K562 (cell line): ENCODE measurements around the gene ETV3. TPM values are rescaled to one million over a fixed set of nuclear protein-coding genes. Genes with fewer than 3 reads are reported as not detected.

Source experiments
- ATAC-seq: fragments of 200-7000 bp; cut with Tn5 transposase; 3 replicates; pipeline ENCODE4 v1.9.1; 2020; ENCODE audit warnings: moderate library complexity
- BruUV-seq: library from RNA; stranded (reverse); fragments of 400-500 nt; replicated peaks from 2 replicates; lab custom pipeline; 2021; lab: Mats Ljungman, UMichigan
- CTCF ChIA-PET: fragments of 300-600 bp; formaldehyde crosslinking; extraction: SDS; loops from one replicate; lab custom pipeline; 2021; ENCODE audit warnings: low intra/inter-chr PET ratio; lab: Yijun Ruan, JAX
- POLR2A ChIA-PET: fragments of 300-600, 350-650 bp; sonication (Branson Sonifier 250); formaldehyde crosslinking; extraction: SDS; loops from one replicate; lab custom pipeline; 2021; ENCODE audit warnings: antibody characterized with exemption, inconsistent platforms; lab: Yijun Ruan, JAX
- DNase-seq, 4 experiments: peaks; one replicate each; pipeline versions ENCODE4 v3.0.0 to v3.0.0-alpha.2; 2011 to 2018; ENCODE audit warnings: low spot score in 3 of 4, mixed read lengths in 3 of 4; ENCODE audit errors: extremely low read depth in 1 of 4
- FAIRE-seq: peaks from 2 replicates; lab custom pipeline; 2011; peaks lifted over from hg19 to GRCh38; lab: Jason Lieb, UNC
- H2AFZ ChIP-seq: 2 replicates; pipeline ENCODE4 v1.6.0; 2011; ENCODE audit warnings: low read depth, low read length, control low read depth, inconsistent platforms
- H3K27ac ChIP-seq: fragments of 200-600 bp; 3 replicates; pipeline ENCODE4 v1.8.0; 2011; ENCODE audit warnings: low read depth, mild to moderate bottlenecking, control low read depth, inconsistent platforms, low read length, moderate library complexity, mixed read lengths; ENCODE audit errors: extremely low read depth
- H3K27me3 ChIP-seq, 2 experiments: fragments of 300-600 bp in 1 of 2; 2 replicates in 1 of 2; 3 replicates in 1 of 2; pipeline versions ENCODE4 v1.6.0 to v1.8.0; 2011; ENCODE audit warnings: inconsistent platforms in 2 of 2, low read length in 2 of 2, mild to moderate bottlenecking in 1 of 2, mixed read lengths in 1 of 2, moderate library complexity in 1 of 2; ENCODE audit not compliant: control insufficient read depth in 2 of 2, insufficient read depth in 2 of 2
- H3K36me3 ChIP-seq: fragments of 300-600 bp; 3 replicates; pipeline ENCODE4 v1.8.0; 2011; ENCODE audit warnings: mild to moderate bottlenecking, low read length, inconsistent platforms; ENCODE audit not compliant: control insufficient read depth, insufficient read depth
- H3K4me1 ChIP-seq, 2 experiments: fragments of 200-600 bp in 1 of 2; replicated peaks in 1 of 2; 2 replicates in 1 of 2; 3 replicates in 1 of 2; pipeline versions ENCODE4 v1.5.1 to v1.8.0; 2011; ENCODE audit warnings: inconsistent platforms in 2 of 2, low read length in 2 of 2, mild to moderate bottlenecking in 1 of 2, mixed read lengths in 1 of 2, moderate library complexity in 1 of 2; ENCODE audit not compliant: control insufficient read depth in 2 of 2, insufficient read depth in 2 of 2
- H3K4me2 ChIP-seq: 2 replicates; pipeline ENCODE4 v1.6.1; 2011; ENCODE audit warnings: low read length, control low read depth, inconsistent platforms, mixed read lengths; ENCODE audit not compliant: insufficient read depth
- H3K4me3 ChIP-seq: fragments of 200-600 bp; sonication (generic), shearing (Covaris generic); 2 replicates; pipeline ENCODE4 v1.5.1; 2016; ENCODE audit warnings: control low read depth, inconsistent platforms
- H3K79me2 ChIP-seq: fragments of 200-600 bp; 3 replicates; pipeline ENCODE4 v1.8.0; 2011; ENCODE audit warnings: low read length, inconsistent platforms; ENCODE audit not compliant: control insufficient read depth, insufficient read depth
- H3K9ac ChIP-seq, 2 experiments: 2 replicates each; pipeline versions ENCODE4 v1.6.0 to v1.6.1; 2011; ENCODE audit warnings: low read depth in 2 of 2, low read length in 2 of 2, control low read depth in 1 of 2, inconsistent platforms in 1 of 2, mild to moderate bottlenecking in 1 of 2, mixed read lengths in 1 of 2; ENCODE audit not compliant: insufficient read depth in 1 of 2
- H3K9me1 ChIP-seq: one replicate; pipeline ENCODE4 v1.6.0; 2011; ENCODE audit warnings: inconsistent platforms, mild to moderate bottlenecking, low read length, moderate library complexity; ENCODE audit not compliant: control insufficient read depth, insufficient read depth
- H3K9me3 ChIP-seq: replicated peaks from 2 replicates; pipeline ENCODE4 v1.5.1; 2011; ENCODE audit warnings: low read depth, low read length, inconsistent platforms; ENCODE audit not compliant: control insufficient read depth, insufficient read depth
- H4K20me1 ChIP-seq: replicated peaks from 2 replicates; pipeline ENCODE4 v1.6.1; 2011; ENCODE audit warnings: low read length, inconsistent platforms, mixed read lengths; ENCODE audit not compliant: control insufficient read depth, insufficient read depth
- ATF7 ChIP-seq: fragments of 450-650 bp; IDR thresholded peaks from 2 replicates; pipeline ENCODE4 v1.7.1; 2014; ENCODE audit warnings: mild to moderate bottlenecking, moderate library complexity
- BACH1 ChIP-seq: fragments of 200-800 bp; sonication (Bioruptor generic); IDR thresholded peaks from 2 replicates; pipeline ENCODE4 v1.6.1; 2016; ENCODE audit warnings: missing genetic modification characterization, missing compliant biosample characterization
- CBX5 ChIP-seq: IDR thresholded peaks from 2 replicates; pipeline ENCODE4 v1.6.1; 2014; ENCODE audit warnings: low read depth, borderline replicate concordance
- CCAR2 ChIP-seq: fragments of 200-400 bp; formaldehyde crosslinking; IDR thresholded peaks from 2 replicates; pipeline ENCODE4 v1.6.1; 2017; ENCODE audit warnings: mild to moderate bottlenecking, low read depth, low read length
- HDAC6 ChIP-seq: IDR thresholded peaks from 2 replicates; pipeline ENCODE4 v1.6.1; 2012; ENCODE audit warnings: low read depth, mild to moderate bottlenecking, control low read depth, inconsistent platforms, low read length, moderate library complexity
- POLR3A ChIP-seq: IDR thresholded peaks from 2 replicates; pipeline ENCODE4 v1.6.1; 2011; ENCODE audit warnings: borderline replicate concordance, mild to moderate bottlenecking, moderate library complexity; ENCODE audit not compliant: insufficient read length, insufficient read depth; ENCODE audit errors: extremely low read depth
- PRDM10 ChIP-seq: fragments of 450-650 bp; IDR thresholded peaks from 2 replicates; pipeline ENCODE4 v1.6.1; 2018; ENCODE audit not compliant: partially characterized antibody
- SP1 ChIP-seq: sonication (generic); formaldehyde crosslinking; IDR thresholded peaks from 2 replicates; pipeline ENCODE4 v1.8.1; 2022; ENCODE audit warnings: mild to moderate bottlenecking, missing genetic modification reagents
- TAF1 ChIP-seq: IDR thresholded peaks from 2 replicates; pipeline ENCODE4 v1.6.1; 2011; ENCODE audit warnings: mild to moderate bottlenecking, low read length, moderate library complexity; ENCODE audit not compliant: insufficient read depth, control insufficient read depth, severe bottlenecking; ENCODE audit errors: extremely low read depth
- VEZF1 ChIP-seq: fragments of 200-800 bp; sonication (Bioruptor generic); IDR thresholded peaks from 2 replicates; pipeline ENCODE4 v1.6.1; 2017; ENCODE audit warnings: missing genetic modification characterization, missing compliant biosample characterization
- ZC3H11A ChIP-seq: IDR thresholded peaks from 2 replicates; pipeline ENCODE4 v1.6.1; 2012; ENCODE audit warnings: low read depth, low read length, improper control_type of control experiment
- ZNF174 ChIP-seq: fragments of 250-450 bp; sonication (Bioruptor Pico); IDR thresholded peaks from 2 replicates; pipeline ENCODE4 v1.4.0; 2020; ENCODE audit warnings: mild to moderate bottlenecking
- ZNF324 ChIP-seq: fragments of 250-450 bp; sonication (Bioruptor Pico); IDR thresholded peaks from 2 replicates; pipeline ENCODE4 v1.4.0; 2020; ENCODE audit warnings: mild to moderate bottlenecking
- WGBS: fragments of 100-300 bp; shearing (Covaris generic); methylation state at CpG from one replicate; pipeline ENCODE4 v1.1.6; 2016; ENCODE audit warnings: low coverage, mixed read lengths; ENCODE audit not compliant: insufficient coverage; ENCODE audit errors: missing lambda C conversion rate; 5-methylcytosine and 5-hydroxymethylcytosine counted together
- in situ Hi-C: fragments of 300-500 bp; cut with MboI; formaldehyde crosslinking; loops from 4 replicates; pipeline ENCODE4 v1.15.0; 2018; ENCODE audit warnings: inconsistent platforms, mixed read lengths
- intact Hi-C: fragments of 100-400 bp; cut with micrococcal nuclease; formaldehyde crosslinking; loops from 2 replicates; pipeline ENCODE4 v1.14.2; 2022
- polyA plus RNA-seq, 8 experiments: library from polyadenylated mRNA; depleted of rRNA in 4 of 8; stranded (reverse) in 5 of 8; unstranded in 3 of 8; fragments of >200 nt; fragmentation: Nextera tagmentation in 2 of 8; fragmentation: Illumina TruSeq in 1 of 8; extraction: Ambion mirVana in 2 of 8; extraction: Trizol in 1 of 8; gene quantifications; 2 replicates each; pipeline versions ENCODE4 v1.2.1 to v1.2.3, GENCODE V29; 2011 to 2014; ENCODE audit warnings: inconsistent platforms in 1 of 8, missing spikeins in 1 of 8
- total RNA-seq, 7 experiments: library from RNA; depleted of rRNA in 6 of 7; stranded (reverse); fragments of >200 nt in 6 of 7; fragmentation: Illumina TruSeq in 2 of 7; extraction: Trizol in 2 of 7; gene quantifications; 2 replicates each; pipeline versions ENCODE4 v1.2.1 to v1.2.3, GENCODE V29; 2011 to 2021; ENCODE audit warnings: low replicate concordance in 1 of 7
- TF ChIP-seq, protein P1 (sequence below): fragments of 450-650 bp; formaldehyde crosslinking; IDR thresholded peaks from 2 replicates; pipeline ENCODE4 v1.4.0; 2022; ENCODE audit warnings: missing genetic modification characterization
- TF ChIP-seq, protein P2 (sequence below): sonication (generic); formaldehyde crosslinking; IDR thresholded peaks from 2 replicates; pipeline ENCODE4 v1.8.0; 2023; ENCODE audit warnings: mild to moderate bottlenecking, missing genetic modification reagents

The ETV3 gene
- total and polyA plus RNA-seq, 9 of the 15 experiments (the other 6 are each of a cell fraction or from before 2014, with no cell fraction given), result 3.1 to 16.0 (median 9.0) TPM

DNA sequence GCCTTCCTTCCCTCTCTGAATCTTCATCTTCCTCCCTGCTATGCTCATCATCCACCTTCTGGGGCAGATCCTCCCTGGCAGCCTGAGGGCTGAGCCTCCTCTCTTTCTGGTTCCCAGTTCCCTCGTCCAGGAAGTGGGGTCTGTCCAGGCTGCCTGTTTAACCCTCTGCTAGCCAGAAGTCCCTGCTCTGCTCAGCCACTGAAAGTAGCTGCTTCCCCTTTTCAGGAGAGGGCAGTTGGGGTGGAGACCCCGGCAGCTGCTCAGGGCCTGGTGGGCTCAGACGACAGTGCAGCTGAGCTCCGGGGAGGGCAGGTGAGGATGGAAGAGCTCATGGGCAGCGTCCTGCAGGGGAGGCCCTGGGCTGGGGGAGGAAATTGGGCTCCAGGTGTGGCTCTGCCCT lies 43.1 kb upstream of the ETV3 start:
- no peak for FAIRE-seq
- TF ChIP-seq, protein P1, sequence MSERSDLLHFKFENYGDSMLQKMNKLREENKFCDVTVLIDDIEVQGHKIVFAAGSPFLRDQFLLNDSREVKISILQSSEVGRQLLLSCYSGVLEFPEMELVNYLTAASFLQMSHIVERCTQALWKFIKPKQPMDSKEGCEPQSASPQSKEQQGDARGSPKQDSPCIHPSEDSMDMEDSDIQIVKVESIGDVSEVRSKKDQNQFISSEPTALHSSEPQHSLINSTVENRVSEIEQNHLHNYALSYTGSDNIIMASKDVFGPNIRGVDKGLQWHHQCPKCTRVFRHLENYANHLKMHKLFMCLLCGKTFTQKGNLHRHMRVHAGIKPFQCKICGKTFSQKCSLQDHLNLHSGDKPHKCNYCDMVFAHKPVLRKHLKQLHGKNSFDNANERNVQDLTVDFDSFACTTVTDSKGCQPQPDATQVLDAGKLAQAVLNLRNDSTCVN (CRISPR knock-in tag), result no peak
- TF ChIP-seq SP1 (CRISPR knock-in tag) (no peak), CCAR2 (no peak), ZNF324 (CRISPR knock-in tag) (no peak), HDAC6 (no peak), PRDM10 (no peak), POLR3A (no peak), ZC3H11A (no peak), ZNF174 (CRISPR knock-in tag) (no peak), ATF7 (no peak), BACH1 (no peak), TAF1 (no peak), VEZF1 (CRISPR knock-in tag) (no peak), CBX5 (no peak)
- TF ChIP-seq, protein P2, sequence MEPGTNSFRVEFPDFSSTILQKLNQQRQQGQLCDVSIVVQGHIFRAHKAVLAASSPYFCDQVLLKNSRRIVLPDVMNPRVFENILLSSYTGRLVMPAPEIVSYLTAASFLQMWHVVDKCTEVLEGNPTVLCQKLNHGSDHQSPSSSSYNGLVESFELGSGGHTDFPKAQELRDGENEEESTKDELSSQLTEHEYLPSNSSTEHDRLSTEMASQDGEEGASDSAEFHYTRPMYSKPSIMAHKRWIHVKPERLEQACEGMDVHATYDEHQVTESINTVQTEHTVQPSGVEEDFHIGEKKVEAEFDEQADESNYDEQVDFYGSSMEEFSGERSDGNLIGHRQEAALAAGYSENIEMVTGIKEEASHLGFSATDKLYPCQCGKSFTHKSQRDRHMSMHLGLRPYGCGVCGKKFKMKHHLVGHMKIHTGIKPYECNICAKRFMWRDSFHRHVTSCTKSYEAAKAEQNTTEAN (CRISPR knock-in tag), result no peak
- intact Hi-C loops (no loop called here), in situ Hi-C loops (no loop called here)
- no peak overlapping the region for H2AFZ ChIP-seq
- peaks cover 14 to 63% of the 10 kb centered on the region in 2 experiments; a peak in 4 of 5 replicates for H3K27me3 ChIP-seq
- ChIA-PET CTCF (no interaction called here), POLR2A (interaction anchor here (0.6 kb wide), 2 partner anchors 26 to 165 kb away, joined by 3 to 4 read pairs; no protein-coding TSS in a partner anchor)
- H3K9ac ChIP-seq, result no peak overlapping the region
- no TSS peak for BruUV-seq
- no peaks in the 10 kb centered on the region for H3K36me3 ChIP-seq
- no peaks in the 10 kb centered on the region for H3K9me1 ChIP-seq
- no peaks in the 10 kb centered on the region for H3K79me2 ChIP-seq
- H4K20me1 ChIP-seq, result no peaks in the 10 kb centered on the region
- H3K27ac ChIP-seq, result no peak overlapping the region
- H3K4me2 ChIP-seq, result no peak overlapping the region
- no peak for DNase-seq
- H3K4me1 ChIP-seq, result no peaks in the 10 kb centered on the region
- H3K9me3 ChIP-seq, result no peaks in the 10 kb centered on the region
- WGBS, result 0% methylated on average over 5 of the region's 5 CpGs
- H3K4me3 ChIP-seq, result no peak overlapping the region
- ATAC-seq, result no peak
